Head of caudate nucleus (tissue), 42 donors: ENCODE results near the gene GRHL1.

ENCODE experiments used
- DNase-seq, 42 donors: peaks; one replicate each; pipeline versions ENCODE4 v3.0.0 to v3.0.0-alpha.2; 2020 to 2021; ENCODE audit warnings: mixed read lengths in 7 of 42
- intact Hi-C: fragments of 100-400 bp; cut with DNase I; formaldehyde crosslinking; loops from one replicate; pipeline ENCODE4 v1.15.0; 2022

GRHL1 gene

GRCh38 chr2:10043906-10044601 is 92.6 kb downstream of the GRHL1 start:
- intact Hi-C loops: no loop called here
- DNase-seq: peak; percentile 77 to 95 (median 87)

DNA sequence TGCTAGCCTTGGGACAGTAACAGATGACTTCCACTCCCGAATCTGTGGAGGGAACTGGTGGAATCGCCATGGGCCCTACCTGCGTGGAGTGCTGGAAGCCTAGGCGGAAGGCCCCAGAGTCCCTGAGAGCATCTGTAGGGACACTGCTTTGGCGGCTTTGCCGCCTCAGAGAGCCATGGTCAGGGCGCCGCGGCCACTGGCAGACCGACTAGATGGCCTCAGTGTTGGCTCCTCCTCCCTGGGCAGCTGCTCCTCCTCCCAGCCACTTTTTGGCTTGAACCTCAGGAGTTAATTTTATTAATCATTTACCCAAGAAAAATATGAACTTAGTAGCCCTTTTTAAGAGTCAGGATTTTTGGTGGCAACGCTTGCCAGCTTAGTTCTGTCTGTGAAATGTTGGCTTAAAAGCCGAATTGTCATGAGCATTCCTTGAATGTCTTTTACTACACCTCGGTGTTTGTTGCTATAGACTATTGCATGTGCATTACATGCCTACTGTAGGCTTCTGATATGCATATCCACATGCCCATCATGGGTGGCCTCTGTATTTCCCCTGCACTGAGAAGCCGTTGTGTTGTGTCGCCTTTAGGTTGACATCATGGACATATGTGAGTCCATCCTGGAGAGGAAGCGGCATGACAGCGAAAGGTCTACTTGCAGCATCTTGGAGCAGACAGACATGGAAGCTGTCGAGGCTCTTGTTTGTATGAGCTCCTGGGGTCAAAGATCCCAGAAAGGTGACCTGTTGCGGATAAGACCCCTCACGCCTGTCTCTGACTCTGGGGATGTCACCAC is 94.3 kb downstream of the GRHL1 start:
- DNase-seq: no peak
- intact Hi-C loops: loop anchor here (5.0 kb wide), 2 partner anchors 63 to 233 kb away; no protein-coding TSS in a partner anchor

DNA sequence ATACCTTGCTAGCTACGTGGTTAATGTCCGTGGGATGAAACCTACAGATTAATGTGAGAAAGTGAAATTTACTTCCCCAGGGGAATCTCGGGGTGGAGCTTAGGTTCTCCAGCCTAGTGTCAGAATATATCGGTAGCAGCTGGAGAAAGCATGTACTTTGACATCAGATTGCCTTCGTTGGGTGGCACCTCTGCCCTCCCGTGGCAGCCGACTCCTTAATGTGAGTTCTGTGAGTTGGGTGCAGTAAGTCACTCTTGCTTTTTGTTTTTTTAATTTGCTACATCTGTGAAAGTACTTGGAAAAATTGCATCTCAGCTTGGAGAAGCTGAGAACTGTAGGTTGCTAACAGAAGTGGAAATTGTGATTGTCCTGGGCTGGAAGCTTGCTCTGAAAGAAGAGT is 95.4 kb downstream of the GRHL1 start:
- intact Hi-C loops: loop anchor here (5.0 kb wide), 2 partner anchors 65 to 235 kb away; no protein-coding TSS in a partner anchor
- DNase-seq: no peak

DNA sequence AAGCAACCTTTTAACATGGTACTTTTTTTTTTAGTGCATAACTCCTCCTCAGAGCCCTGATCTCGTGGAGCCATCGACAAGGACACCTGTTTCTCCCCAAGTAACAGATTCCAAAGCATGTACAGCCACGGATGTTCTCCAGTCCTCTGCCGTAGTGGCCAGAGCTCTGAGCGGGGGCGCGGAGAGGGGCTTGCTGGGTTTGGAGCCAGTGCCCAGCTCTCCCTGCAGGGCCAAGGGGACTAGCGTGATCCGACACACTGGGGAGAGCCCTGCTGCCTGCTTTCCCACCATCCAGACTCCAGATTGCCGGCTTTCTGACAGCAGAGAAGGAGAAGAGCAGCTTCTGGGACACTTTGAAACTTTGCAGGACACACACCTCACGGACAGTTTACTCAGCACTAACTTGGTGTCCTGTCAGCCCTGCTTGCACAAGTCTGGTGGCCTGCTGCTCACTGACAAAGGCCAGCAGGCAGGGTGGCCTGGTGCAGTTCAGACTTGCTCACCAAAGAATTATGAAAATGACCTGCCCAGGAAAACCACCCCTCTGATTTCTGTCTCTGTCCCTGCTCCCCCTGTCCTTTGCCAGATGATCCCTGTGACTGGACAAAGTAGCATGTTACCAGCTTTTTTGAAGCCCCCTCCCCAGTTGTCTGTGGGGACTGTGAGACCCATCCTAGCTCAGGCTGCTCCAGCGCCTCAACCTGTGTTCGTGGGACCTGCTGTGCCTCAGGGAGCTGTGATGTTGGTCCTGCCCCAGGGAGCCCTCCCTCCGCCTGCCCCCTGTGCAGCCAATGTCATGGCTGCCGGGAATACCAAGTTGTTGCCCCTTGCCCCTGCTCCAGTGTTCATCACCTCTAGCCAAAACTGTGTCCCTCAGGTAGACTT is 96.4 kb downstream of the GRHL1 start:
- DNase-seq: no peak
- intact Hi-C loops: loop anchor here (5.0 kb wide), 2 partner anchors 66 to 236 kb away; no protein-coding TSS in a partner anchor

- DNase-seq: peak in 10 of 42 donors; percentile 16 to 64 (median 42)
- intact Hi-C loops: loop anchor here (5.0 kb wide), 2 partner anchors 66 to 236 kb away; no protein-coding TSS in a partner anchor
Observed at GRCh38 chr2:10048501-10049171, 97.1 kb downstream of the GRHL1 start.
